ENCODE data around the gene BTBD8.

Gene BTBD8

DNA sequence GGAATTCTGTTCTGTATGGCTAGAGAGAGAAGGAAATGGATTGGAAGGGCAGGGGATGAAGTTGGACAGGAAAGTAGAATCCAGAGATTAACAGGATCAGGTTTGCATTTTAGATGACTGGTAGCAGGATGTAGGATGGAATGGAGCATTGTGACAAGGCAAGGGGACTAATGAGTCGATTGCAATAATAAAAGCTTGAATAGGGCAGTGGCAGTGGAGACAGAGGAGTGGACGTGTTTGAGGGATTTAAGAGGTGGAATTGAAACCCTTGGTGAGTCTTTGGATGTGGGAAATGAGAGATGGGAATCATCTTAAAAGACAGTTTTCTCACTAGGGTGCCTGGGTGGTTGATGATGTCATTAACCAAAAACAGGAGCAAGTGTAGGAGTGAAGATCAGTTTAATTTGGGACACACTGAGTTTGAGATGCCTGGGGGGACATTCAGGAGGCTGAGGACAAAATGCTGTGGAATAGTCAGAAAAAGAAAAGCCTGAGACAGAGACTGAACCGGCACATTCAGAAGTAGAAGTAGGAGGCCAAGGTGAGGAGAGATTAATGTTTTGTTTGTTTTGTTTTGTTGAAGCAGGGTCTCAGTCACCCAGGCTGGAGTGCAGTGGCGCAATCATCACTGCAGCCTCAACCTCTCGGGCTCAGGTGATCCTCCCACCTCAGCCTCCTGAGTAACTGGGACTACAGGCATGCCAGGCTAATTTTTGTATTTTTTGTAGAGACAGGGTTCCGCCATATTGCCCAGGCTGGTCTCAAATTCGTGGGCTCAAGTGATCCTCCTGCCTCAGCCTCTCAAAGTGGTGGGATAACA is 108.5 kb downstream of the BTBD8 start:
- no peak for DNase-seq (ENCODE audit: low read depth in 2 of 3, low spot score in 2 of 3)

DNA sequence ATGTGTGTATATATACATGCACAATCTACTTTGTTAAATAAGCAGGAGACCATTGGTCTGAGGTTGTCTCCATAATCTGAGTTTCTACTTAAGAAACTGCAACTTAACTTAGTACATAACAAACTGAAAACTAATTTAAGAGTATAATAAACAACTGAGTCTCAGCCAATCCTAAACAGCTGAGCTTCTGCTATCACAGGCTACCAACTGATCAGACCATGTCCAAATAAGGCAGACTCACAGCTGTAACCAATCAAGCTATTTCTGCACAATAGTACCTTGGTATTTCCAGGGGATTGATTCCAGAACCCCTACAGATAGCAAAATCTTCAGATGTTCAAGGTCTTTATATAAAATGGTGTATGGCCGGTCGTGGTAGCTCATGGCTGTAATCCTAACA is 111.6 kb downstream of the BTBD8 start:
- DNase-seq (ENCODE audit: low read depth in 2 of 3, low spot score in 2 of 3) = no peak

DNA sequence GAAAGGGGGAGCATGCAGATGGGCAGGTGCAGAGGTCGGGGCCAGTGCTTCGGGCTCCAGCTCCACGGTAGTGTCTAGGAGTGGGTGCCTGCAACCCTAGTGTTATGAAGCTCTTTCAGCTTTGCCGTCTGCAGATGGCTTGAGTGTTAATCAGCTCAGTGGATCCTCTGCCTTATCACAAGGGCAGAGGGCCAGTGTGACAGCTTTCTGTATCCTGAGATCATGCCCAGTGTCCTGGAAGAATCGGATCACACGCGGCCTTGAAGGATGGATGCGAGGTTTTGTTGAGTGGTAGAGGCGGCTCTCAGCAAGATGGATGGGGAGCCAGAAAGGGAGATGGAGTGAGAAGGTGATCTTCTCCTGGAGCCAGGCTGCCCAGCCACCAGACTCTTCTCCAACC is 112.1 kb downstream of the BTBD8 start:
- no peak for DNase-seq (ENCODE audit: low read depth in 2 of 3, low spot score in 2 of 3)

DNA sequence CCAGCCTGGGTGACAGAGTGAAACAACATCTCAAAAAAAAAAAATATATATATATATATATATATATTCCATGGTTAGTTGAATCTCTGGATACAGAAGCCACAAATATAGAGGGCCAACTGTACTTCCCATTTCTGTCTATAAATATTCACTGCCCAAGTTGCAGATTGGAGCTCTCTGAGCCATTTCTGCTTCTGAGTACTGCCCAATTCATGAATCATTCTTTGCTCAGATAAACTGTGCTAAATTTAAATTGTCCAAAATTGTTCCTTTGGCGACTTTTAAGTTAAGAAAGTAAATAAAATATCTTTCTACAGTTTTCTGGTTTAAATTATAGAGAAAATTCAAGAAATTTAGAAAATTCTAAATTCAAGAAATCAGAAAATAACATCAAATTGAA is 114.4 kb downstream of the BTBD8 start:
- no peak for DNase-seq (ENCODE audit: low read depth in 2 of 3, low spot score in 2 of 3)

DNA sequence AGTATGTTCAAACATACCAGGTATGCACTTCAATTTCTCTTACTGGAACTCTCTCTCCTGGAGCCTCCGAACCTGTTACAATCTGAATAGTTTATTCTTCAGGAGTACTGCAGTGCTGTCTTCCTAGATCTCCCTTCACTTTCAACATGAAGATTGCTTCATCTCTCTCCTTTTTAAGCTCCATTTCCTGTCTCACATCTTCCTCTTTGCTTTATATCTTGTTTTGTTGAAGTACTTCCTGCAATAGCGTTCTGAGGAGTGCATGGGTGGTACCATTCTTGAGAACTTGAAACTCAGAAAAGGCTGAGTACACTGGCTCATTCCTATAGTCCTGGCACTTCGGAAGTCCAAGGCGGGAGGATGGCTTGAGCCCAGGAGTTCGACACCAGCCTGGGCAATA is 121.8 kb downstream of the BTBD8 start:
- DNase-seq (ENCODE audit: low read depth in 2 of 3, low spot score in 2 of 3) = no peak

DNA sequence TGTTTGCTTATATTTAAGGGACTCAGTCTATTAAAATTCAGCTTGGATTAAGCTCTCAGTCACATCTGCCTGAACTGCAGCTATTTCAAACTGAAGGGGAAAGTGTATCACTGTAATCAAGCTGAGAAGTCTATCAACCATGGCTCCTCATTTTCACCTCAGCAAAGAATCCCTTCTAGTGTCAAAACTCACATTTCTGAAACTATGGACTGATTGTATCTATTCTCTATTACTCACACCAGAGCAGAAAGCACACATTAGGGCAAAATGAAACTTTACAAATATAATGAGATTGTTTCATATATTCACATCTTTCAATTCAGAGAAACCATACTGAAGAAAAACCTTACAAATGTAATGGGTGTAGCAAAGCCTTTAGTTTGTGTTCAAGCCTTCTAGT is 123.0 kb downstream of the BTBD8 start:
- DNase-seq (ENCODE audit: low read depth in 2 of 3, low spot score in 2 of 3) = no peak

DNA sequence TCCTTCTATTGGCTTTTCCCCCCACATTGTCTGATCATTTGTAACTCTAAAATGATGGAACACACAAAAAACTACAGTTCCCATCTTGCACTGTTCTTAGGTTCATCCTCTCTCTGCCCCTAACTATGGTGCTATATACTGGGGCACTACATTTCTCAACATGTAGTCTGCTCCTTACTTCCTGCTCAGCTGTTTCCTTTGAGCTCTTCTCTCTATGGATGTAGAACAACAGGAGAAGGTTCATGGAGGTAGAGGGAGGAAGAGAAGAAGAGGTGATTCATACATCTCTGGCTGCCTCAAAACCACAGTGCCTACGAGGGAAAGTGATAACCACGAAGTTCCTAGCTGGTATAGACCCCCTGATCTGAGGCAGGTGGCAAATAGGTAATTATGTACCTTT is 130.6 kb downstream of the BTBD8 start:
- no peak for DNase-seq (ENCODE audit: low read depth in 2 of 3, low spot score in 2 of 3)

DNA sequence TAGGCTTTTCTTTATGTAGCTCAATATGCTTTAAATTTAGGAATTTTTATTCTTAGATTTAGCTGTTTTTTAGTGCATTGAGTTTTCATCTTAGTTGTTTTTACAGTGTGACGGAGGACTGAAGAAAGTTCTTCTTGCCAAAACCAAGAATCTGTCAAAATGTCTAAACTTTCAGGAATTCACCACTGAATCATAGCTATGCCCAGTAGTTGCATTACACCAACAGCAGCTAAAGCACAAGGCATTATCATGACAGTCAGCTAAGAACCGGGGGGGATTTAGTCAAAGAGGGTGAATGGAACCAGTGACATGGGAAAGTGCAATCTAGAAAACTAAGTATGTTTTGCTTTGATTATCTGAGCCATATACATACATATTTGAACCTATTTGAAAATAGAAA is 131.0 kb downstream of the BTBD8 start:
- no peak for DNase-seq (ENCODE audit: low read depth in 2 of 3, low spot score in 2 of 3)

DNA sequence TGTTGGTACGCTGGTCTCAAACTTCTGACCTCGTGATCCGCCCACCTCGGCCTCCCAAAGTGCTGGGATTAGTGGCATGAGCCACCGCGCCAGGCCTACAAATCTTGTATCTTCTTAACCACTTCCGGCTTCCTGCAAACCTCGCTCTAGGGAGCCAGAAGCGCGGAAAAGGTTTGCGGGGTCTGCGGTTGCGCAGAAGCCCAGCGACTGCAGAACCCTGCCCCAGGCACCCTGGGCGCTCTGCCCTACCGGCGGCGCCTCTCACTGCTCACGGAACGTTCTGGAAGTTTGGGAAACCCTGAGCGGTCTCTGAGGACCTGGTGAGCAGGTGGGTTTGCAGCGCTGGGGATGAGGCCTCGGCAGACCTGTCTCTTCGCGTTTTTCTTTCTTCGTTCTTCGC is 137.6 kb downstream of the BTBD8 start, which contains the start of gene C1orf146:
C1orf146 (plus strand) TSS at position 195 of the 400 bp plus-strand sequence. CDS start 13,506 bp downstream, outside the sequence.
- no peak for DNase-seq (ENCODE audit: low read depth in 2 of 3, low spot score in 2 of 3)

DNA sequence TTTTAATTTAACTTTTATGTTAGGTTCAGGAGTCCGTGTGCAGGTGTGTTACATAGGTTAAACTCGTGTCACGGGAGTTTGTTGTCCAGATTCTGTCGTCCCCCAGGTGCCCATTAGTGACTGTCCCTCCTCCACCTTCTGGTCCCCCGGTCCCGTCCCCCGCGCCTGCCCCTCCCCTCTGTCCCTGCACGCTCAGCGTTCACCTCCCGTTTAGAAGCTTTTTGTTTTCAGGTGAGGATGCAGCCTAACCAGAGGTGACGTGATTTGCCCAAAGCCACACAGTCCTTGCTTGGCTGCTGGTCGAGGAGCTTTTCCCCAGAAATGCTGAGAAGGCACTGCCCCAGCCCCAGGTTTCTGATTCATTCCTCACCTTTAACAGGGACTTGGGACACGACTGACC is 138.4 kb downstream of the BTBD8 start:
- no peak for DNase-seq (ENCODE audit: low read depth in 2 of 3, low spot score in 2 of 3)

DNA sequence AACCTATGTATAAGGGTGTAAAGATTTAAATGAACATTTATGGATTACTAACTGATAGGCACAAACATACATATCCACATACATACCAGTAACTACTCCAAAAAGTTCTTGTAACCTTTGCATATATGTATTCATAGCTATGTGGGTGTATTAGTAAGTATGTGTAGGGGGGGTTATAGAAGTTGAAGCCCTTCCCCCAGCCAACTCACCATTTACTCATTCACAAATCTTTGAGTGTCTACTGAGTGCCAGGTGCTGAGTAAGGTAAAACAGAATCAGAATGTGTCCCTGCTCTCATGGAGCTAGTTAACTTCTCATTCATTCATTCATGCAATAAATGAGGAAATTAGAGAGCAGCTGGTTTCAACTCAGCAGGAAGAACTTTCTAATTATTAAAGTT is 138.9 kb downstream of the BTBD8 start:
- no peak for DNase-seq (ENCODE audit: low read depth in 2 of 3, low spot score in 2 of 3)

DNA sequence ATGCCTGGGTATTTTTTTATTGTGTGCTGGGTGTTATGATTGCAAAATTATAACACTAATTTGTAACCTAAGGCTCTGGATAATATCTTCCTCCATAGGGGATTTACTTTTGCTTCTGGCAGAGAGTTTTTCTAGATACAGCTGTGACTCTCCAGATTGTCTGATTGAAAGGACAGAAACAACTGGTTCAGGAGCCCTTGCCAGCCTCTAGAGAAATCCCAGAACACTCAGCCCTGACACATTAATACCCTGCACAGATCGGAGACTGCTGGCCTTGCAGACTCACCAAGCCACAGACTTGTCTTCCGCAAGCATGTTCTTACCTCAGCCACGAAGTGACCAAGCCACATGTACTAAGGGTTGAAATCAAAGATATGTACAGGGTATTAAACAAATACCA is 148.3 kb downstream of the BTBD8 start:
- DNase-seq (ENCODE audit: low read depth in 2 of 3, low spot score in 2 of 3) = no peak

DNA sequence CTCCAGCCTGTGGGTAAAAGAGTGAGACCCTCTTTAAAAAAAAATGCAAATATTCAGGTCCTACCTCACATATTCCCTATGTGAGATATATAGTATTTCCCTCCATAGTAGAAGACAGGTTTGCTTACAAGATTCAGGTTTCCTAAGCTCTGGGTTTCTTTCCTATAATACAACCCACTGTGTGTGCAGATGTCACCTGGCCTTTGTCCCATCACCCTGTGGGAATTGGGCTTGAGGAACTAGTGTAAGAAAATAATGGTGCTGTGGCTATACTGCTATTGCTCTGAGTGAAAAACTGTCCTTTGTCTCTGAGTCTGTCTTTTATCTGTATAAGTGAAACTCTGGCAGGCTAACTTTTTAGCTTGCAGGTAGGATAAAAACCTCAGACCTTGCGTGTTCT is 150.6 kb downstream of the BTBD8 start:
- no peak for DNase-seq (ENCODE audit: low read depth in 2 of 3, low spot score in 2 of 3)

Data from activated CD8-positive, alpha-beta memory T cell treated with anti-CD3 and anti-CD28 coated beads for 48 hours (primary cell).